Measurements from ENCODE around the gene STH. TPM values are rescaled to one million over a fixed set of nuclear protein-coding genes. Genes with fewer than 3 reads are reported as not detected.

The STH gene
- total and polyA plus RNA-seq, 9 of the 15 experiments (the other 6 are each of a cell fraction or from before 2014, with no cell fraction given), result not detected

DNA sequence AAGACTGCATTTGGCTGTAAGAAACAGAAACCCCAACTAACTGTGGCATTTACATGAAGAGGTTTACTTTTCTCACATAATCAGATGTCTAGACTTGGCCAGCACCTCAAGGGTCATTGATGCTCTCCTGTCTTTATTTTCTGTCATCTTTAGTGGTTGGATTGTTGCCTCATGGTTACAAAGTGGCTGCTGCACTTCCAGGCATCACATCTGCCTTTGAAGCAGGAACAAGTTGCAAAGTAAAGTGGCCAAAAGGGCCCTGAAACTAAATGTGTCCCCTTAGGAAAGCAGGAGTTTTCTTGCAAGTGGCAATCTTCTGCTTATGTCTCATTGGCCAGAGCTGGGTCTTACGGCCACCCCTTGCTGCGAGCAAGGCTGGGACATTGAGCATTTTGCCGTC is 26.5 kb upstream of the STH start (continued):
- TF ChIP-seq, protein P1, sequence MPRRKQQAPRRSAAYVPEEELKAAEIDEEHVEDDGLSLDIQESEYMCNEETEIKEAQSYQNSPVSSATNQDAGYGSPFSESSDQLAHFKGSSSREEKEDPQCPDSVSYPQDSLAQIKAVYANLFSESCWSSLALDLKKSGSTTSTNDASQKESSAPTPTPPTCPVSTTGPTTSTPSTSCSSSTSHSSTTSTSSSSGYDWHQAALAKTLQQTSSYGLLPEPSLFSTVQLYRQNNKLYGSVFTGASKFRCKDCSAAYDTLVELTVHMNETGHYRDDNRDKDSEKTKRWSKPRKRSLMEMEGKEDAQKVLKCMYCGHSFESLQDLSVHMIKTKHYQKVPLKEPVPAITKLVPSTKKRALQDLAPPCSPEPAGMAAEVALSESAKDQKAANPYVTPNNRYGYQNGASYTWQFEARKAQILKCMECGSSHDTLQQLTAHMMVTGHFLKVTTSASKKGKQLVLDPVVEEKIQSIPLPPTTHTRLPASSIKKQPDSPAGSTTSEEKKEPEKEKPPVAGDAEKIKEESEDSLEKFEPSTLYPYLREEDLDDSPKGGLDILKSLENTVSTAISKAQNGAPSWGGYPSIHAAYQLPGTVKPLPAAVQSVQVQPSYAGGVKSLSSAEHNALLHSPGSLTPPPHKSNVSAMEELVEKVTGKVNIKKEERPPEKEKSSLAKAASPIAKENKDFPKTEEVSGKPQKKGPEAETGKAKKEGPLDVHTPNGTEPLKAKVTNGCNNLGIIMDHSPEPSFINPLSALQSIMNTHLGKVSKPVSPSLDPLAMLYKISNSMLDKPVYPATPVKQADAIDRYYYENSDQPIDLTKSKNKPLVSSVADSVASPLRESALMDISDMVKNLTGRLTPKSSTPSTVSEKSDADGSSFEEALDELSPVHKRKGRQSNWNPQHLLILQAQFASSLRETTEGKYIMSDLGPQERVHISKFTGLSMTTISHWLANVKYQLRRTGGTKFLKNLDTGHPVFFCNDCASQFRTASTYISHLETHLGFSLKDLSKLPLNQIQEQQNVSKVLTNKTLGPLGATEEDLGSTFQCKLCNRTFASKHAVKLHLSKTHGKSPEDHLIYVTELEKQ (CRISPR knock-in tag; IDR thresholded peaks at IDR 0.05), result no peak
- TF ChIP-seq DIDO1 (tag; IDR thresholded peaks at IDR 0.05; ENCODE audit: low read depth) (no peak), RBM25 (IDR thresholded peaks at IDR 0.05; ENCODE audit: low read depth, low read length, severe bottlenecking) (peak; percentile 97), KDM1A (IDR thresholded peaks at IDR 0.05) (peak; percentile 40 to 52; a peak in 2 of 4 replicates), MBD2 (IDR thresholded peaks at IDR 0.05; ENCODE audit: borderline replicate concordance, low read depth) (no peak), BCOR (IDR thresholded peaks at IDR 0.05) (peak; percentile 55; the same call in 1 of the 2 replicates)
- TF ChIP-seq, protein P2, sequence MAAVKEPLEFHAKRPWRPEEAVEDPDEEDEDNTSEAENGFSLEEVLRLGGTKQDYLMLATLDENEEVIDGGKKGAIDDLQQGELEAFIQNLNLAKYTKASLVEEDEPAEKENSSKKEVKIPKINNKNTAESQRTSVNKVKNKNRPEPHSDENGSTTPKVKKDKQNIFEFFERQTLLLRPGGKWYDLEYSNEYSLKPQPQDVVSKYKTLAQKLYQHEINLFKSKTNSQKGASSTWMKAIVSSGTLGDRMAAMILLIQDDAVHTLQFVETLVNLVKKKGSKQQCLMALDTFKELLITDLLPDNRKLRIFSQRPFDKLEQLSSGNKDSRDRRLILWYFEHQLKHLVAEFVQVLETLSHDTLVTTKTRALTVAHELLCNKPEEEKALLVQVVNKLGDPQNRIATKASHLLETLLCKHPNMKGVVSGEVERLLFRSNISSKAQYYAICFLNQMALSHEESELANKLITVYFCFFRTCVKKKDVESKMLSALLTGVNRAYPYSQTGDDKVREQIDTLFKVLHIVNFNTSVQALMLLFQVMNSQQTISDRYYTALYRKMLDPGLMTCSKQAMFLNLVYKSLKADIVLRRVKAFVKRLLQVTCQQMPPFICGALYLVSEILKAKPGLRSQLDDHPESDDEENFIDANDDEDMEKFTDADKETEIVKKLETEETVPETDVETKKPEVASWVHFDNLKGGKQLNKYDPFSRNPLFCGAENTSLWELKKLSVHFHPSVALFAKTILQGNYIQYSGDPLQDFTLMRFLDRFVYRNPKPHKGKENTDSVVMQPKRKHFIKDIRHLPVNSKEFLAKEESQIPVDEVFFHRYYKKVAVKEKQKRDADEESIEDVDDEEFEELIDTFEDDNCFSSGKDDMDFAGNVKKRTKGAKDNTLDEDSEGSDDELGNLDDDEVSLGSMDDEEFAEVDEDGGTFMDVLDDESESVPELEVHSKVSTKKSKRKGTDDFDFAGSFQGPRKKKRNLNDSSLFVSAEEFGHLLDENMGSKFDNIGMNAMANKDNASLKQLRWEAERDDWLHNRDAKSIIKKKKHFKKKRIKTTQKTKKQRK (IDR thresholded peaks at IDR 0.05; ENCODE audit: borderline replicate concordance, low read depth, low read length), result 0 out of 2 replicates have a peak, but pooled peaks have one; percentile 48

Data from K562 (cell line).